ENCODE measurements around the gene HAPLN2. TPM values are rescaled to one million over a fixed set of nuclear protein-coding genes. Genes with fewer than 3 reads are reported as not detected.

Gene HAPLN2
- total RNA-seq, 1 donor from 2014 or later, result not detected

- no peak for DNase-seq (ENCODE audit: low read depth)
Observed at GRCh38 chr1:156639601-156640101, 20.4 kb downstream of the HAPLN2 start.

GRCh38 chr1:156640842-156641706, 21.9 kb downstream of the HAPLN2 start:
- Histone ChIP-seq H3K4me3 (ENCODE audit: low read depth, low read length) (no peak overlapping the region), H3K27me3 (ENCODE audit: control insufficient read depth, insufficient read depth, low read length) (peaks cover 82% of the 10 kb centered on the region)
- no peak for DNase-seq (ENCODE audit: low read depth)

More at GRCh38 chr1:156639601-156640101, 20.4 kb downstream of the HAPLN2 start:
- H3K36me3 ChIP-seq (ENCODE audit: control insufficient read depth, insufficient read depth, low read length), result no peaks in the 10 kb centered on the region
- no peak for TF ChIP-seq CTCF (IDR thresholded peaks at IDR 0.05; ENCODE audit: insufficient read depth, low read length, poor library complexity, severe bottlenecking)
- peaks cover 72% of the 10 kb centered on the region for H3K27me3 ChIP-seq (ENCODE audit: control insufficient read depth, insufficient read depth, low read length)
- H3K4me3 ChIP-seq (ENCODE audit: low read depth, low read length), result no peak overlapping the region

GRCh38 chr1:156641761-156642264, 22.6 kb downstream of the HAPLN2 start, which contains the start of gene BCAN:
BCAN (plus strand) TSS chr1:156642117; CDS start chr1:156646055, 3,938 bp downstream.
- Histone ChIP-seq H3K27me3 (ENCODE audit: control insufficient read depth, insufficient read depth, low read length) (peaks cover 84% of the 10 kb centered on the region), H3K4me3 (ENCODE audit: low read depth, low read length) (no peak within 1 kb of the TSS), H3K36me3 (ENCODE audit: control insufficient read depth, insufficient read depth, low read length) (no peaks in the 10 kb centered on the region)
- no peak for TF ChIP-seq CTCF (IDR thresholded peaks at IDR 0.05; ENCODE audit: insufficient read depth, low read length, poor library complexity, severe bottlenecking)
- no peak for DNase-seq (ENCODE audit: low read depth)

More at GRCh38 chr1:156640842-156641706, 21.9 kb downstream of the HAPLN2 start:
- H3K36me3 ChIP-seq (ENCODE audit: control insufficient read depth, insufficient read depth, low read length), result no peaks in the 10 kb centered on the region
- TF ChIP-seq CTCF (IDR thresholded peaks at IDR 0.05; ENCODE audit: insufficient read depth, low read length, poor library complexity, severe bottlenecking), result no peak

GRCh38 chr1:156642265-156643048, 23.2 kb downstream of the HAPLN2 start:
- H3K36me3 ChIP-seq (ENCODE audit: control insufficient read depth, insufficient read depth, low read length), result no peaks in the 10 kb centered on the region
- DNase-seq (ENCODE audit: low read depth), result no peak
- TF ChIP-seq CTCF (IDR thresholded peaks at IDR 0.05; ENCODE audit: insufficient read depth, low read length, poor library complexity, severe bottlenecking), result no peak
- no peak overlapping the region for H3K4me3 ChIP-seq (ENCODE audit: low read depth, low read length)
- H3K27me3 ChIP-seq (ENCODE audit: control insufficient read depth, insufficient read depth, low read length), result peaks cover 89% of the 10 kb centered on the region

DNA sequence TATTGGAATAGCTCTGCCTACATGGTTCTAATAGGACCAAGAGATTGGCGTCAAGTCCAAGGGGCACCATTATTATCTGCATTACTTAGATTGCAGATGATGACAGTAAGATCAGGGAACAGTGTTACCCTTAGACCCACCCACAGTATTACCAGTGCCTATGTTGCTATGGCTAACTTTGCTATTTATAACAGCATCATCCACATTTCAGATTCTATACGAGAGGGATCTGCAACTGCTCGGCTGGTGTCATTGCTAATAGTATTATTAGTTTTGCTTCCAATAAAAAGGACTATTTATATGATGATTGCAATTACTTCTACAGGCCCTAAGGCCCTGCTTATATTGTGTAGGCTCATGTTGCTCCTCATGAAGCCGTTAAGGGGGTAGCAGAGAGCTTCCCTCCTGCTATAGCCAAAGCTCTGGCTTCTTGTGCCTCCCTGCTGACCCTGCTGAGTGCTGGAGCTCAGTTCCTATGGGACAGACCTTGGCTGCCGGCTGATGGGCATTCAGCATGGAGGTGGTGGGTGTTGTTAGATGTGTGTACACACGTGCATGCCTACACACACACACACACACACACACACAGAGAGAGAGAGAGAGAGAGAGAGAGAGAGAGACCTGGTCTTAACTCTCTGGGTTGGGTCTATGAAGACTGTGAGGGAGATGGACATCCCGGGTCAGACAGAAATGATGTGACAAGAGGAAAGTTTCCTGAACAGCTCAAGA, 24.0 kb downstream of the HAPLN2 start:
- Histone ChIP-seq H3K4me3 (ENCODE audit: low read depth, low read length) (no peak overlapping the region), H3K27me3 (ENCODE audit: control insufficient read depth, insufficient read depth, low read length) (peaks cover 91% of the 10 kb centered on the region), H3K36me3 (ENCODE audit: control insufficient read depth, insufficient read depth, low read length) (no peaks in the 10 kb centered on the region)
- TF ChIP-seq CTCF (IDR thresholded peaks at IDR 0.05; ENCODE audit: insufficient read depth, low read length, poor library complexity, severe bottlenecking), result no peak
- DNase-seq (ENCODE audit: low read depth), result no peak

All from kidney epithelial cell (primary cell).